Measurements from ENCODE around the gene INTS3.

DNA sequence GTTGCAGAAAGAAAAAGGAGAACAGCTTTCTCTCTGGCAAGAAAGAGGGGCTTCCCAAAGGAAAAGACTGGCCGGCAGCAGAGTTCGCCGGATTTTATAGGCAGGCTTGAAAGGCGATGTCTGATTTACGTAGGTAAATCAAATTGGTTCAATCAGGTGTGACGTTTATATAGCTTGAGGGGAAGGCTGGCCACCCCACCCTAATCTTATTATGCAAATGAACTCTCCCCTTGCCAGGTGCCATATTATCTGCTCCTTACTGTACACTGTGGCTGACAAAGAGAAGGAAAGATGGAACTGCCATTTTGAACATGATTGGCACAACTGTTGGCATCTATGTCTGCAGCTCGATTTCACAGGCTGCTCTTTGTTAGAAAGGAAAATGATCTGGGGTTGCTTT lies 16.8 kb upstream of the INTS3 start:
- TF ChIP-seq POLR2AphosphoS5 (IDR thresholded peaks at IDR 0.05; ENCODE audit: low read depth, low read length) (no peak), POLR2A (IDR thresholded peaks at IDR 0.05; ENCODE audit: low read depth, low read length) (no peak), TAF1 (IDR thresholded peaks at IDR 0.05; ENCODE audit: low read depth, low read length) (no peak)

All from GM12891 (cell line).